ENCODE results near the gene NBEA.

The NBEA gene

DNA sequence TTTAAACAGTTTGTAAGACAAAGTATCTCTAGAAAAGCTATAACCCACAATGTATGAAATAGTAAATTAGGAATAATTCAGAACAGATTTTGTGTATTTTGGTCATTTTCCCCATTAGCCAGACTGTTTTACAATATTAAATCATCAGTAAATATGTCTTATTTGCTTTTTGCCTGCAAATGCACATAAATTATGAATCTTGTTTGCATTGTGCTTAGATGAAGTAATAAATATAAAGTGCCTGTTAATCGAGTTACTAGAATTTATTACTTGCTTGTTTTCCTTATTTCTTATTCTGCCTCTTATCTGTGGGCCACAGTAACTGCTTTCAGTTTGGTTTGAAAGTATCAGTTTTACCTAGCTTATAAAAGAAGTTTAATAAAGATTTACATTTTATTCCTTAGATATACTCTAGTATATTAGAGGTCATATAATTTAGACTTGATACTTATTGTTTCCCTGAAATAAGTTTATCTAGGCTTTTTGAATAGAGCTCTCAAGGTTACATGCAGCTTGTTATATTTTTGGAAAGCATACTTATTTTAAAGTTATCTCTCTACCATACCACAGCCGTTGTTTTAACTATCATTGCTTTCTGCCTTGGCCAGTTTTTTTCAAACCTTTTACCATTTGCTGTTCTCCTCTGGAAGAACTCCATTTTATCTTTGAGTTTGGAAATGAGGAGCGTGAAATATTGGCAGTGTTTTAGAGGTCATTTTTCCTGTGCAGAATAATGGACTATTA lies 238.0 kb downstream of the NBEA start:
- DNase-seq, result no peak

DNA sequence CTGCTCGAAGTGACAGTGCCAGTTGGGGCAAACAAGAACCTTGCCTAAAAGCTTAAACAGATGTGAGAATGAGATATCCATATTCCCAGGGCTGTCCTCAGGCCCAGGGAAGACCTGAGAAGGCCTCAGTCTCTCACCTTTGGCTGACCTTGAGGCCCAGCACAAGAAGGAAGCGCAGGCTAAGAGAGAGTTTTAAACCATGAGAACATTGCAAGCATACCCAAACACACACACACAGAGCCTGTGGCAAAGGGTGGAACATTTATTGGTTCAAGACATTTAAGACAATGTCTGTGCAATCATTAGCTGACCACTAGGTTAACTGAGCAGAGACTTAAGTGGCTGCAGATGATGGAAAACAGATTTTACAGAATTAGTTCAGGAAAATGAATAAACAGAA lies 248.2 kb downstream of the NBEA start:
- DNase-seq, result no peak

DNA sequence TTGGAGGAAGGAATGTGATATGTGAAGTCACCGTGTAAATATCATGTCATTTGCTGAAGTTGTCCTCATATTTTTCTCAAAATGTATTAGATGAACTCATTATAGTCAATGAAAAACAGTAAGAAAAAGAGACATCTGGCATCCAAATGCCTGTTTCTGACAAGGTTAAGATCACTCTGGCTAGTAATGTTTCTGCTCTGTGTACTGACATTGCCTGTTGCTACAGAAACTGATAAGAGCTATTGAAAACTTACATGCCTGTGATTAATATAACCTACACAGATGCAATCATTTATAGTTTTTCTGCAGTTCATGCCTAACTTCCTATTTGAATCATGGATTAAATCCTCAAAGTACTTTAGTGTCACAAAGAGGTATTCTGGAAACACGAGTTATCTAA lies 249.8 kb downstream of the NBEA start:
- DNase-seq, result no peak

DNA sequence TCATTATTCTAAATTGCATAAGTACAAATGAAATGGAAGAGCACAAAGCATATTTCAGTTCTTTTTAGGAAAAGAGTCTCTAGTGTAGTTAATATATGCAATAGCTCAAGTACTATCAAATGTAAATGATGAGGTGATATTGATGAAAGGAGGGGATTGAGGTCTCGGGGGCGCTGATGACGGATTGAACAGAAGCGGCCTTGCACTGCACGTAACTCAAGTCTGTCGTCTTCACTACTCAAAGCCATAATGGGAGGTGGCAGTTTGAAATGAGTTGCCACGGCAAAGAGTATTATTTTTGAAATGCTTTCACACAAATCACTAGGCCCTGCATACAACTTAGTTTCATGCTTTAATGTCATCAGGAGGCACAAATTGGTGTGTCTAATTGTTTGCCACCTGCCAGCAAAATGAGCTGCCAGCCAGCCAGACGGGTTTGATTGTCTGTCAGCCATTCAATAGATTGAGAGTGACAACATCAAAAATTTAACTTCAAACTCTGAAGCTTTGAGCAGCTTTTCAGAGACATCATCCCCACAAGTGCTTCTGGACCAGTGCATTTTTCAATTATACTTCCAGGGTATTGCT lies 256.6 kb downstream of the NBEA start:
- DNase-seq, result no peak

DNA sequence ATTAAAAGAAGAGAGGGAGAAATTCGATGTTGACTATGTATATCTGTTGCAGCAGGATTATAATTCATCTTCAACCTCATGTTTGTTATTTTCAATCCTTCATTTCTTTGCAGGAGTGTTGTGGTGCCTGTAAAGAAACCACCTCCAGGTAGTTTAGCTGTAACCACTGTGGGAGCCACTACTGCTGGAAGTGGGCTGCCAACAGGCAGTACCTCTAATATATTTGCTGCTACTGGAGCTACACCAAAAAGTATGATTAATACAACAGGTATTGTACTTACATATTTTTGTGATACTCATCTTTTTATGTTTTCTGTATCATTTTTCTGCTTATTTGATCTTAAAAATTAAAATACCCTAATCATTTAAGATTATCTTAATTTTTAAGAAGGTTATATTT lies 266.5 kb downstream of the NBEA start:
- no peak for DNase-seq

DNA sequence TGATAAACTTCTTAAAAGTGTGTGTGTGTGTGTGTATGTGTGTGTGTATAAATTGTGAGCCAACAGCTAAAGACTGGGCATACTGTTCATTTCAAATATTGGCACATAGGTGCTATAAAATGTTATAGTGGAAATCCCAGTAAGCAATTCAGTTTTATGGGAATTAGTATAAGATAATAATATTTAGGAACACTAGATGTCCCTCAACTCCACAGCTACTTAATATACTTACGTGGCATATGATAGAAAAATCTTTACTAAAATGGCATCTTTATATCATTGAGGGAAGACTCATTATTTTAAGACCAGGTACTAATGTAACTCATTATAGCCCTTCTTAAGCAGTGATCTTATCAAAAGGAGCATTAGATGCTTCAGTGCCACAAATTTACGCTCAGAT lies 268.2 kb downstream of the NBEA start:
- DNase-seq, result peak; percentile 56

DNA sequence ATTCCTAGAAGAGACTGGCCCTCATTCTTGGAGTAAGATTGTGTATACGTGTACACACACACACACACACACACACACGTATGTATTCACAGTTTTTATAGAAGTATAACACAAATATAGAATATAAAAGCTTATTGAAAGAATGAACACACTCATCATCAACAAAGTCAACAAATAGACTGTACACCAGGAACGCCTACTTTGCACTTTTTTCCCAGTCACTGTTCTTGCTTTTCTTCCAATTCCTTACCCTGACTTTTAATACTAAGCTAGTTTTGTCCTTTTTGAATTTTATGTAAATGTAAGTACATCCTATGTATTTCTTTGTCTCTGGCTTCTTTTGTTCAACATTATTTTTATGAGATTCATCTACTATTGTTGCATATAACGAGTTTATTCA lies 269.9 kb downstream of the NBEA start:
- no peak for DNase-seq

DNA sequence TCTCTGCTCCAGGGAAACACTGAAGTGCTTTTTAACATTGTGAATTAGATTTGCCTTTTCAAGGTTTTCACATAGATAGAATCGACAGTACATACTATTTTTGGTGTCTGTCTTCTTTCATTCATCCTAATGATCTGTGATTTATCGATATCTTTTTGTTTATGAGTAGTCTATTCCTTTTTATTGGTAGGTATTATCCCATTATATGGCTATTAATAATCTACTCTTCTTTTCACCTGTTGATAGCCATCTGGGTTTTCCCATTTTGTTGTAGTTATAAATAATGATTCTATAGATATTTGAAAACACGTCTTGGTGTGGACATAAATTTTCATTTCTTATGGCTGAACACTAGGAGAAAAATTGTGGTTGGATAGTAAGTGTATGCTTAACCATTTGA lies 271.8 kb downstream of the NBEA start:
- DNase-seq, result no peak

DNA sequence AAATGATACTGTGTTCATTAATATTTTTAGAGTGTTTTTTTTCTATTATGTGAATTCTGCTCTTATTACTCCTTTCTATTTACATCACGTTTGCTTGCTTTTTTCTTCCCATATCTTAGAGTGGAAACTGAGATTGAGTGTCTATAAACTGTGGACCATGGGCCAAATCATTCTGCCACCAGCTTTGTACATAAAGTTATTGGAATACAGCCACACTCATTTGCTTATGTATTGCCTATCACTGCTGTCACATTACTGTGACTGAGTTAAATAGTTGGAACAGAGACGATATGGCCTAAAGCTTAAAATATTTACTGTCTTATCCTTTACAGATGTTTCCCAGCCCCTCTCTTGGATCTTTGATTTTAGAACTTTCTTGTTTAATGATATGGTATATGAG lies 274.1 kb downstream of the NBEA start:
- DNase-seq, result no peak

DNA sequence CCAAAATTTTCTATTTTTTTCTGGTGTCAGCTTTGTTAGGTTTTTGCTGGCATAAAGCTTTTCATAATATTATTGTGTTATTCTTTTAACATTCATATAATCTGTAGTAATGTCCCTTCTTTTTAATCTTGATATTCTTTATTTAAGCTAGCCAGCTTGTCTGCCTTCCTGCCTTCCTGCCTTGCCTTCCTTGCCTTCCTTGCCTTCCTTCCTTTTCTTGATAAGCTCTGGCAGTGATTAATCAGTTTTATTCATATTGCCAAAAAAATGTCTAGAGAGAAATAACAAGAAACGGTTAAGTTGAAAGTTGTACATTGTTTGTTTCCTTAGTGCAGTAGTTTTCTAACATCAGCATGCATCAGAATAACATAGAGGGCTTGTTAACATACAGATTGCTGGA lies 277.0 kb downstream of the NBEA start:
- no peak for DNase-seq

DNA sequence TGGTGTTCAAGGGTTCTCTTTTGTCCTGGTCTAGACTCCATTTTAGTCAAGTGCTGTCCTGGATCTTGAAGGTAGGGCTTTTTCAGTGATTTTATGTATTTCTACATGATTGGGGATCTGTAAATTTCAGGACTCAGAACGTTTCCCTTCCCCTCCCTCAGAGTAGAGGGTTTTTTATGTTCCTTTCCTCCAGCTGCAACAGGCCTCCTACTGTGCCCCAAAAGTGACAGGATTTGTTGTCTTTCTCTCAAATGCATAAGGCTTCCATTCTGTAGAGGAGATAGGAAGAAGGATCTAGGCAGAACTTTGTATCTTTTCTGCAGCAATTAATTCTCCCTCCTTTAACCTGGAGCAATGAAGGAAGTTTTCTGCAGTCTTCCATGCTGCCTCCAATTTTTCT lies 283.1 kb downstream of the NBEA start:
- no peak for DNase-seq

DNA sequence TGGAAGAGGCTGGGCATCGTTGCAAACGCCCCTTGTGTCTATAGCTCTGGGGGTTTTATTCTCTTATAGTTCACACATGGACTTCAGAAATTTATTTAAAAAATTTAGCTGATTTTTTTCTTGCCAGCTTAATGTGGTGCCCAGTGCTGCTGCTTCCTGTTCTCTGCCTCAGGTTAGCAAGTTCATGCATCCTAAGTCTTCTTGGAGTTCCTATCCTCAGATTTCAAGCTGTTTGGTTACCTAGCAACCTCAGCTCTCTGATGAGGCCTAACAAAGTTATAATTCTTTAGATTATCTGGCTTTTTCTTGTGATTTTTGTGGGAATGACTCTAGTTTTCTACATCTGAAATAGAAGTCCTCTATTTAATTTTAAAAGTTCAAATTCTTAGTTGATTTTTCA lies 283.5 kb downstream of the NBEA start:
- DNase-seq, result no peak

DNA sequence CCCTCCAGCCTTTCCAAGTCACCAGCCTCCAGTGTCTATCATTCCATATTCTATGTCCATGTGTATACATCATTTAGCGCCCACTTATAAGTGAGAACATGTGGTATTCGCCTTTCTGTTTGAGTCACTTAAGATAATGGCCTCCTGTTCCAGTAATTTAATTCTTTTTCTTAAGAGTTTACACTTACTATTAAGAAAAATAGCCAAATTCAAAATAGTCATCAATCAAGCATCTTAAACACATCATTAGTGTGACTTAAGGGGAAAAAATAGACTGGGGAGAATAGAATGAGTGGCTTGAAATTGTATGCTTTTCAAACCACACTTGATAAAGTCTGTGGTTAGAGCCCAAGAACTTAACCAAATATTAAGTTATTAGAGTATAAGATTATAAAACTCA lies 286.5 kb downstream of the NBEA start:
- DNase-seq, result no peak

DNA sequence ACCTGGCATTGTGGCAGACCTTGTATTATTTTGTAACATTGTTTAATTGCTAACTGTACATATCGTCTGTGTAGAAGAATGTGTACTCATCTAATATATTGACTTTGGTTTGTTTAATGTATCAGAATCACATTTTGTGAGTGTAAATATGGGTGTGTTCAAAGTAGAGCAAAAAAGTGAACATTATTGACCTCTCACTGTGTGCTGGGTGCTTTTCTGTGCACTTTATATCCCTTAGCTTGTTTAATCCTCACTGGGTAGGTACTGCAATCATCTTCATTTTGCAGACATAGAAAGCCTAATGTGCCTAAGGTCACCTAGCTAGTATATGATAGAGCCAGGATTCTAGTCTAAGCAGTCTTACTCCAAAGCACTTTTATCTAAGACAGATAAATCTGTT lies 289.4 kb downstream of the NBEA start:
- DNase-seq, result no peak

DNA sequence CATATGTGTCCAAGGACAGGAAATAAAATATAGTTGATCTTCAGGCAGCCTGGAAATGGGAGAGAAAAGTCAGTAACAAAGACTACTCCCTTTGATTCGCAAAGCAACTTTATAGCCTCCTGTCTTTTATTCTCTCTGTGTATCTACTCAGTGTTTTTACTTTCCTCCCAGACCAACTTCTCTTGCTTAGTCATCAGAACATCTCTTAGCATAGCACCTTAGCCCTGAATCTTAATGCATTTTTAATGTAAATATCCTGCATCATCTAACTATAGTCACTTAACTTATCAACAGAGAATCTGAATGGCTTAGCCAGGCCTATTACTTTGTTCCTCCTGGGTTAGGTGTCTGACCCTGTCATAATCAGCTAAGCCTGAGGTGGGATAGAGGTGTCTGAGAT lies 296.2 kb downstream of the NBEA start:
- DNase-seq, result peak; percentile 22

DNA sequence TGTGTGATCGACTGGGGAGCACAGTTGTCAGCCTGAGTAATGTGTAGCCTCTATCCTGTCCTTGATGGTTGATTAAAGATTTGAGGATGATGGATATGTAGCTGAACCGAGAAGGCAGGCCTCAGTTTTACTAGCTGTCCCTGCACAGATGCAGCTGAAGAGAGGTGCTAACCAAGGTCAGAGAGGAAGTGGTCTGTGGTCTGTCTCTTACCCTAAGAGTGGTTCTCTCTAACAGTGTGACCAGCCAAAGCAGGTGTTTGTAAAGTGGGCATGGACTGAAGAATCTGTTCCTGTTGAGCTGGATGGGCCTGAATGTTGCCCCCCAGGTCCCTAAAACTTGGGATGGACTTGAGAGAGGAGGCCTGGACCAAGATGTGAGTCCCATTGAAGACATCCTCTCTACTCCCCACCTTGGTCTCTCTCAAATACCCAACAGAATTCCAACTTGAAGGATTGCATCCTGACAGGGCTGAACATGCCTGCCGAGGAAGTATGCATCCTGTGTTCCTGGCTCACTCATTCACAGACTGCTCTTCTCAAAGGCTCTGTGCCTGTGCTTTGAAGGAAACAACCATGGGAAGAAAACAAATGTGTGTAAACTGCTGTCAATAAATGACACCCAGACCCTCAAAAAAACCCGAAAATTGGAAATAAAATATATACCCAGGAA lies 310.6 kb downstream of the NBEA start:
- DNase-seq, result no peak

DNA sequence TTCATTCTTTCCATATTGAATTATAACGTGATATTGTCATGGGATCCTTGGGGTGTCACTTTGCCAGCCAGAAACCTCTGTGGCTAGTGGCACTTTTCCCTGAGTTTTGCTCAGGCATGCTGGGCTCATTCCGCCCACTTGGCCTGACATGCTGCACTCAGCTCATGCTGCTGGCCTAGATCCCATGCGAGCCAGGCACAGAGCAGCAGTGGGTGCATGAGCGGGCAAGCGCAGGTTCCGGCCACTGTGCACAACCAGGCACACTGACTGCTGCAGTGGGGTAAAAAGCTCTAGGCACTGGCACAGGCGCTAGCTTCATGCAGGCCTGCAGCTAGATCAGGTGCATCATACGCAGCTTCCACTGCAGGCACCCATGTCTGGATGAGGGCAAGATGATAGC lies 313.2 kb downstream of the NBEA start:
- DNase-seq, result no peak

DNA sequence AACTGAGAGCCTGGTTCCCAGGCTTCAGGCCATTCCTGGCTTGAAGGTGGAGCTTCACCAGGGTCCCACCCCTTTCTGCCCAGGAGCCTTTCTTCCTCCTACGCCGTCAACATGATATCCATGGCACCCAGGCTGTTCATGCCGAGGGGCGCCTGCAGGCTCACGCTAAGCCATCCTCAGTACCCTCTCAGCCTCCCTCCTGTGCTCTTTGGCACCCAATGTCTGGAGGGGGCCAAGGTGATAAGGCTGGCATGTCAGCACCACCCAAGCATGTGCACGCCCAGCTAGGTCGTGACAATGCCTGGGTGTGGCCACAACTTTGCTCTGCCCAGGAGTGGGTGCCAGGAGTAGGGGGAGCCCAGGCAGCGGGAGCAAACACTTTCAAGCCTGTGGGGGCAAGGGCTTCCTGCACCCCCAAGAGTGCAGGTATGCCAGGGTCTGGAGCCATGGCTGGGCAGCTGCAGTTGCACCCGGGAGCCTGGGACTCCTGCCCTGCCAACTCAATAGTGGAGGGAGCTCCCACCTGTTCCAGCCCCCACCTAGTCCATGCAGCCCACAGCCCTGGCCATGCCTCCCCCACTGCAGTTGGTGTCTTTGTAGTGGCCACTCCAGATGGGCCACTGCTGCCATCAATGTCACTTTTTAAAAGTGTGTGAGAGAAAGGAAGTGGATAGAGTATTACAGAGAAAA lies 314.5 kb downstream of the NBEA start:
- no peak for DNase-seq

DNA sequence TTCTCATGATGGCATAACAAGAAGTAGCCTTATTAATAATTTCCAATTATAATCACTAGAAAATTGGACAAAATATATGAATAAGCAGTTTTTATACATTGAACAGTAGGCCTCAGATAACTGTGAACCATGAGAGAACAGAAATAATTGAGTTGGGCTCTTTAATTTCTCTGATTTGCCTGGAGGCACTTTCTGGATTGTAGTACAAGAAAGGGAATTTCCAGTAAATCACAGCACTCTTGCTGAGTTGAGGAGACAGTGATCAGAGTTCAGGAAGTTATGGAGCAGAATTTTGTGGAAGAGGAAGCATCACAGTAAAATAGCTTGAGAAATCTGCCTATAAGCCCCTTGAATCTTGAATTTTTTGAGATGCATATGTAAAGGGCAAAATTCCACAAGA lies 318.2 kb downstream of the NBEA start:
- no peak for DNase-seq

DNA sequence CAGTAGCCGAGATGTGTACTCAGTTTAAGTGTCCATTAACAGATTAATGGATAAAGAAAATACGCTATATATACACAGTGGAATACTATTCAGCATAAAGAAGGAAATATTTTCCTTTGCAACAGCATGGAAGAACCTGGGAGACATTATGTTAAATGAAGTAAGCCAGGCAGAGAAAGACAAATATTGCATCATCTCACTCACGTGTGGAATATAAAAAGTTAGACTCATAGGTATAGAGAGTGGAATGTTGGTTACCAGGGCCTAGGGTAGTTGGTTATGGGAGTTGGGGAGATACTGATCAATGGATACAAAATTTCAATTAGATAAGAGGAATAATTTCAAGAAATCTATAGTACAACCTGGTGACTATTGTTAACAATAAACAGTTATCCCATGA lies 324.3 kb downstream of the NBEA start:
- DNase-seq, result no peak

DNA sequence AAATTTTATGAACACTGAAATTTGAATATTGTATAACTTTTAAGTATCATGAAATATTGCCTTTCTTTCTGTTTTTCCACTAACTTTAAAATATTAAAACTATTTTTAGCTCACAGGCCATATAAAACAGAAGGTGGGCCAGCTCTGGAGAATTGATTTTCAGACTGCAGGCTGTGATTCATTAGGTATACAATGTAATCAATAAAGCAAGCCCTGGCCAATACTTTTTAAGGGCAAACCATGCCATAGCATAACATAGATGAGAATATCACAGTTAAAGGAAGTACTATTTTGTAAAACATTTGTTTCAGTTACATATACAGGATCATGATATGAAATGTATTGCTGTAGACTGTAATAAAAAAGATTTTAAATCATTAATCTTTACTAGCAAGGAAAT lies 336.8 kb downstream of the NBEA start:
- no peak for DNase-seq

DNA sequence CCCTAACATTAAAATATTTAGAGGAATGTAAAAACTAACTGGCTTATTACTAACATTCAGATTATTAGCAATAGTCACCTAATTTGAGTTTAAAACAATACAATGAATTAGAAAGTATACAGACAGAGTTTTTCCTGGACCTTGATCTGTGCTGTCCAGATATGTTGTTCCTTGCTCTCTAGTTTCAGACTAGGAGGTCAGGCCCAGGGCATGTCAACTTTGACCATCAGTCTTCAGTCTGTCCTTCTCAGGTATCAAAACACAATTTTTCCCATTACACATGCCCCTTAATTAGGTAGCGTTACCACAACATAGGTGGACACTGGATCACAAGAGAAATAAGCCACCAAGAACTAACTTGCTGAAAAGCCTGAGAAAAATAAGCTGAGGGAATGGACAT lies 337.4 kb downstream of the NBEA start:
- no peak for DNase-seq

DNA sequence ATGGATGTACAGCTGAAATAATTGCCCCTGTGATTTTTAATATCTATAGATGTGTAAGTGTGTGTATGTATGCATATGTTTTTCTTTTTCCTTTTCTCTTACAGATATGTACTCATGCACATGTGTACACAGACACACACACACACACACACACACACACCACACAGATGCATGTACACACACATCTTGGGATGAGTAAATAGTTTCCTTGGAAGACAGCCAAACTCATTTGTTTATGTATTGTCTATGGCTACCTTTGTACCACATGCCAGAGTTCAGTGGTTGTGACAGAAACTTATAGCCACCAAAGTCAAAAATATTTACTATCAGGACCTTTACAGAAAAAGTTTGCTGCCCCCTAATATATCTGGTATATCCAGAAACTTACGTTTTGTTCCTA lies 341.8 kb downstream of the NBEA start:
- DNase-seq, result peak; percentile 67

DNA sequence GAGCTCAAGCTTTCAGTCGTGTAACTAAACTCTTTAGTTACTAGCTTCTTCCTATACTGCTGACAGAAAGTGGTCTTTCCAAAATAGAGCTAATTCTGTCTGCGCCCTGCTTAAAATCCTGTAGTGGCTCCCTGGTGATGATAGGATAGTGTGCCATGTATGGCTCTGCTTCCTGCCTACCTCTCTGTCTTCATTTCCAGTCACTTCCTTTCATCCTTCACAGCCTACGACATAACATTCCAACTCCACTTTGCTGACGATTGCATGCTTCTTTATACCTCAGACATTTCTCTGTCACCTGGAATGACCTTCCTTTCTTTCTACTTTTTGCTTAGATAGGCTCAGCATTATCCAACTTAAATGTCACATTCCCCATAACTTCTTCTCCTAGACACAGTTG lies 343.6 kb downstream of the NBEA start:
- DNase-seq, result no peak

All from NCI-H82 (cell line).